Measurements from ENCODE around the gene SERP2. TPM values are rescaled to one million over a fixed set of nuclear protein-coding genes. Genes with fewer than 3 reads are reported as not detected.

The SERP2 gene
- total RNA-seq, 1 donor from 2014 or later, result 22.3 TPM

GRCh38 chr13:44396701-44397580 is 23.3 kb downstream of the SERP2 start:
- H3K27me3 Mint-ChIP-seq (ENCODE audit: unreplicated experiment), result peaks cover 9% of the 10 kb centered on the region
- H3K27ac Mint-ChIP-seq (ENCODE audit: unreplicated experiment), result peak overlapping the region; percentile 81
- no peak for DNase-seq
- peaks cover 12% of the 10 kb centered on the region for H3K9me3 Mint-ChIP-seq (ENCODE audit: unreplicated experiment)
- H3K4me3 Mint-ChIP-seq (ENCODE audit: unreplicated experiment), result peak overlapping the region; percentile 49
- peaks cover 6% of the 10 kb centered on the region for H3K36me3 Mint-ChIP-seq (ENCODE audit: unreplicated experiment)
- H3K4me1 Mint-ChIP-seq (ENCODE audit: low read depth, unreplicated experiment), result peaks cover 53% of the 10 kb centered on the region
- TF ChIP-seq, protein P1, sequence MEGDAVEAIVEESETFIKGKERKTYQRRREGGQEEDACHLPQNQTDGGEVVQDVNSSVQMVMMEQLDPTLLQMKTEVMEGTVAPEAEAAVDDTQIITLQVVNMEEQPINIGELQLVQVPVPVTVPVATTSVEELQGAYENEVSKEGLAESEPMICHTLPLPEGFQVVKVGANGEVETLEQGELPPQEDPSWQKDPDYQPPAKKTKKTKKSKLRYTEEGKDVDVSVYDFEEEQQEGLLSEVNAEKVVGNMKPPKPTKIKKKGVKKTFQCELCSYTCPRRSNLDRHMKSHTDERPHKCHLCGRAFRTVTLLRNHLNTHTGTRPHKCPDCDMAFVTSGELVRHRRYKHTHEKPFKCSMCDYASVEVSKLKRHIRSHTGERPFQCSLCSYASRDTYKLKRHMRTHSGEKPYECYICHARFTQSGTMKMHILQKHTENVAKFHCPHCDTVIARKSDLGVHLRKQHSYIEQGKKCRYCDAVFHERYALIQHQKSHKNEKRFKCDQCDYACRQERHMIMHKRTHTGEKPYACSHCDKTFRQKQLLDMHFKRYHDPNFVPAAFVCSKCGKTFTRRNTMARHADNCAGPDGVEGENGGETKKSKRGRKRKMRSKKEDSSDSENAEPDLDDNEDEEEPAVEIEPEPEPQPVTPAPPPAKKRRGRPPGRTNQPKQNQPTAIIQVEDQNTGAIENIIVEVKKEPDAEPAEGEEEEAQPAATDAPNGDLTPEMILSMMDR (IDR thresholded peaks at IDR 0.05; ENCODE audit: partially characterized antibody, unreplicated experiment), result no peak

DNA sequence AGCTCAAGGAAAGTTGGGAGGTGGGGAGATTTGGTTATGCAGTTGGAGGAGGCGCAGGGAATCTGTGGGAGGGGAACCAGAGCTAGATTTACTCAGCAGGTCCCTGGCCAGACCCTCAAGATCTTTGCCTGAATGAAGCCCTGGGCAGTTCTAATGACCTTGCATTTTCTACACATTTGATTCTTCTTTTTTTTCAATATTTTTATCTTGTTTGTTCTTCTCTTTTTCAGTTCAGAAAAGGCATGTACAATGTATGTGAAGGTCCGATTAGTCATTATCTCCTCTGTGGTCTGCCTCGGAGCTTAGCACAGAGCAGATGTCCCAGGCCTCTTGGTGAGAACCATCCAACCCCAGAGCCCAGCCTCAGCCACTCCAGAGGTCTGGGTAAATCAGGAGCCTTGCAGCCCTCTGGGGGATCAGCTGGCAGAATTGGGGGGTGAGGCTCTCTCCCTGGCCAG is 24.2 kb downstream of the SERP2 start:
- Mint-ChIP-seq H3K9me3 (ENCODE audit: unreplicated experiment) (peaks cover 8% of the 10 kb centered on the region), H3K27me3 (ENCODE audit: unreplicated experiment) (peaks cover 9% of the 10 kb centered on the region), H3K36me3 (ENCODE audit: unreplicated experiment) (no peaks in the 10 kb centered on the region), H3K27ac (ENCODE audit: unreplicated experiment) (peak overlapping the region; percentile 19), H3K4me3 (ENCODE audit: unreplicated experiment) (peak overlapping the region; percentile 7), H3K4me1 (ENCODE audit: low read depth, unreplicated experiment) (peaks cover 57% of the 10 kb centered on the region)
- TF ChIP-seq, protein P1 (IDR thresholded peaks at IDR 0.05; ENCODE audit: partially characterized antibody, unreplicated experiment), result no peak
- no peak for DNase-seq

GRCh38 chr13:44398606-44399005 is 25.0 kb downstream of the SERP2 start:
- peaks cover 62% of the 10 kb centered on the region for H3K4me1 Mint-ChIP-seq (ENCODE audit: low read depth, unreplicated experiment)
- H3K4me3 Mint-ChIP-seq (ENCODE audit: unreplicated experiment), result no peak overlapping the region
- no peak for DNase-seq
- no peaks in the 10 kb centered on the region for H3K36me3 Mint-ChIP-seq (ENCODE audit: unreplicated experiment)
- H3K9me3 Mint-ChIP-seq (ENCODE audit: unreplicated experiment), result peaks cover 8% of the 10 kb centered on the region
- peaks cover 7% of the 10 kb centered on the region for H3K27me3 Mint-ChIP-seq (ENCODE audit: unreplicated experiment)
- H3K27ac Mint-ChIP-seq (ENCODE audit: unreplicated experiment), result no peak overlapping the region
- TF ChIP-seq, protein P1 (IDR thresholded peaks at IDR 0.05; ENCODE audit: partially characterized antibody, unreplicated experiment), result no peak

- peaks cover 66% of the 10 kb centered on the region for H3K4me1 Mint-ChIP-seq (ENCODE audit: low read depth, unreplicated experiment)
- peak overlapping the region; percentile 5 for H3K27ac Mint-ChIP-seq (ENCODE audit: unreplicated experiment)
- H3K27me3 Mint-ChIP-seq (ENCODE audit: unreplicated experiment), result peaks cover 6% of the 10 kb centered on the region
Measured at GRCh38 chr13:44399074-44399473, 25.4 kb downstream of the SERP2 start.

More at GRCh38 chr13:44399074-44399473, 25.4 kb downstream of the SERP2 start:
- no peaks in the 10 kb centered on the region for H3K36me3 Mint-ChIP-seq (ENCODE audit: unreplicated experiment)
- TF ChIP-seq, protein P1 (IDR thresholded peaks at IDR 0.05; ENCODE audit: partially characterized antibody, unreplicated experiment), result no peak
- peaks cover 8% of the 10 kb centered on the region for H3K9me3 Mint-ChIP-seq (ENCODE audit: unreplicated experiment)
- peak overlapping the region; percentile 53 for H3K4me3 Mint-ChIP-seq (ENCODE audit: unreplicated experiment)
- DNase-seq, result no peak
